SJSA1 (cell line): ENCODE data around the gene UNC13C. TPM values are rescaled to one million over a fixed set of nuclear protein-coding genes. Genes with fewer than 3 reads are reported as not detected.

ENCODE experiments used
- DNase-seq, 2 experiments: peaks; one replicate each; pipeline ENCODE4 v3.0.0-alpha.2; 2015 to 2020; ENCODE audit warnings: low spot score in 2 of 2, low read depth in 1 of 2
- H3K27ac ChIP-seq: fragments of 250-450 bp; sonication (Bioruptor Pico); 2 replicates; pipeline ENCODE4 v1.5.1; 2020; ENCODE audit warnings: mild to moderate bottlenecking, moderate library complexity
- H3K27me3 ChIP-seq: fragments of 250-450 bp; sonication (Bioruptor Pico); replicated peaks from 2 replicates; pipeline ENCODE4 v1.5.1; 2020; ENCODE audit warnings: mild to moderate bottlenecking, moderate library complexity
- H3K36me3 ChIP-seq: fragments of 250-450 bp; sonication (Bioruptor Pico); 2 replicates; pipeline ENCODE4 v1.5.1; 2020; ENCODE audit warnings: mild to moderate bottlenecking
- H3K4me1 ChIP-seq: fragments of 250-450 bp; sonication (Bioruptor Pico); replicated peaks from 2 replicates; pipeline ENCODE4 v1.6.1; 2021; ENCODE audit warnings: mild to moderate bottlenecking
- H3K4me3 ChIP-seq: fragments of 250-450 bp; sonication (Bioruptor Pico); 2 replicates; pipeline ENCODE4 v1.5.1; 2020; ENCODE audit warnings: mild to moderate bottlenecking
- H3K9me3 ChIP-seq: fragments of 250-450 bp; sonication (Bioruptor Pico); replicated peaks from 2 replicates; pipeline ENCODE4 v1.5.1; 2020; ENCODE audit warnings: mild to moderate bottlenecking
- total RNA-seq: library from RNA; depleted of rRNA; stranded (reverse); fragments of >200 nt; shearing (Covaris generic); gene quantifications from 2 replicates; pipeline ENCODE4 v1.2.3, GENCODE V29; 2014

UNC13C gene
- total RNA-seq, 1 experiment from 2014 or later: not detected

- H3K36me3 ChIP-seq: no peaks in the 10 kb centered on the region
- H3K27ac ChIP-seq: no peak overlapping the region
- H3K4me3 ChIP-seq: no peak overlapping the region
- no peak for DNase-seq
- no peaks in the 10 kb centered on the region; the same call in 1 of the 2 replicates for H3K27me3 ChIP-seq
- H3K4me1 ChIP-seq: no peaks in the 10 kb centered on the region
- H3K9me3 ChIP-seq: no peaks in the 10 kb centered on the region; the same call in 1 of the 2 replicates
Observed at GRCh38 chr15:54099010-54099409, 120.8 kb downstream of the UNC13C start.

GRCh38 chr15:54101664-54102270 is 123.5 kb downstream of the UNC13C start:
- H3K4me3 ChIP-seq: no peak overlapping the region
- H3K27me3 ChIP-seq: no peaks in the 10 kb centered on the region; the same call in 1 of the 2 replicates
- H3K9me3 ChIP-seq: no peaks in the 10 kb centered on the region
- H3K36me3 ChIP-seq: no peaks in the 10 kb centered on the region
- H3K4me1 ChIP-seq: no peaks in the 10 kb centered on the region
- no peak overlapping the region for H3K27ac ChIP-seq
- no peak for DNase-seq

- Histone ChIP-seq H3K9me3 (no peaks in the 10 kb centered on the region), H3K4me1 (no peaks in the 10 kb centered on the region), H3K27me3 (no peaks in the 10 kb centered on the region), H3K27ac (no peak overlapping the region), H3K36me3 (no peaks in the 10 kb centered on the region), H3K4me3 (no peak overlapping the region)
- no peak for DNase-seq
Observed at GRCh38 chr15:54102704-54103103, 124.5 kb downstream of the UNC13C start.

- Histone ChIP-seq H3K27me3 (no peaks in the 10 kb centered on the region), H3K4me1 (no peaks in the 10 kb centered on the region), H3K36me3 (no peaks in the 10 kb centered on the region), H3K9me3 (0 out of 2 replicates have a peak, but pooled peaks cover 7% of the 10 kb centered on the region), H3K27ac (no peak overlapping the region), H3K4me3 (no peak overlapping the region)
- no peak for DNase-seq
Observed at GRCh38 chr15:54109014-54109413, 130.8 kb downstream of the UNC13C start.

- no peak for DNase-seq
- Histone ChIP-seq H3K27ac (no peak overlapping the region), H3K36me3 (no peaks in the 10 kb centered on the region), H3K4me3 (no peak overlapping the region), H3K27me3 (no peaks in the 10 kb centered on the region), H3K4me1 (no peaks in the 10 kb centered on the region), H3K9me3 (peaks cover 3% of the 10 kb centered on the region; the same call in 1 of the 2 replicates)
Observed at GRCh38 chr15:54119051-54119450, 140.8 kb downstream of the UNC13C start.

- Histone ChIP-seq H3K36me3 (no peaks in the 10 kb centered on the region), H3K27ac (no peak overlapping the region), H3K9me3 (peaks cover 3% of the 10 kb centered on the region; the same call in 1 of the 2 replicates), H3K27me3 (no peaks in the 10 kb centered on the region), H3K4me1 (no peaks in the 10 kb centered on the region), H3K4me3 (no peak overlapping the region)
- DNase-seq: no peak
Observed at GRCh38 chr15:54120949-54121463, 142.8 kb downstream of the UNC13C start.

- peaks cover 2% of the 10 kb centered on the region; the same call in 1 of the 2 replicates for H3K9me3 ChIP-seq
- DNase-seq: no peak
- no peak overlapping the region for H3K27ac ChIP-seq
- H3K36me3 ChIP-seq: no peaks in the 10 kb centered on the region
- H3K4me1 ChIP-seq: no peaks in the 10 kb centered on the region
- H3K27me3 ChIP-seq: no peaks in the 10 kb centered on the region
- no peak overlapping the region for H3K4me3 ChIP-seq
Observed at GRCh38 chr15:54127574-54127973, 149.3 kb downstream of the UNC13C start.

- Histone ChIP-seq H3K4me1 (no peaks in the 10 kb centered on the region), H3K4me3 (no peak overlapping the region), H3K27me3 (no peaks in the 10 kb centered on the region), H3K9me3 (peaks cover 2% of the 10 kb centered on the region; the same call in 1 of the 2 replicates), H3K36me3 (no peaks in the 10 kb centered on the region), H3K27ac (no peak overlapping the region)
- no peak for DNase-seq
Observed at GRCh38 chr15:54131410-54131809, 153.2 kb downstream of the UNC13C start.

GRCh38 chr15:54149115-54149531 is 170.9 kb downstream of the UNC13C start:
- H3K36me3 ChIP-seq: no peaks in the 10 kb centered on the region
- peaks cover 3% of the 10 kb centered on the region; the same call in 1 of the 2 replicates for H3K9me3 ChIP-seq
- no peak for DNase-seq
- H3K27ac ChIP-seq: no peak overlapping the region
- no peaks in the 10 kb centered on the region for H3K27me3 ChIP-seq
- H3K4me3 ChIP-seq: no peak overlapping the region
- H3K4me1 ChIP-seq: no peaks in the 10 kb centered on the region

GRCh38 chr15:54150255-54150654 is 172.0 kb downstream of the UNC13C start:
- Histone ChIP-seq H3K36me3 (no peaks in the 10 kb centered on the region), H3K27ac (no peak overlapping the region), H3K4me3 (no peak overlapping the region), H3K27me3 (no peaks in the 10 kb centered on the region), H3K4me1 (no peaks in the 10 kb centered on the region), H3K9me3 (peaks cover 3% of the 10 kb centered on the region; the same call in 1 of the 2 replicates)
- DNase-seq: no peak

GRCh38 chr15:54159012-54159411 is 180.8 kb downstream of the UNC13C start:
- DNase-seq: no peak
- Histone ChIP-seq H3K4me1 (no peaks in the 10 kb centered on the region), H3K36me3 (no peaks in the 10 kb centered on the region), H3K9me3 (no peaks in the 10 kb centered on the region; the same call in 1 of the 2 replicates), H3K27ac (no peak overlapping the region), H3K27me3 (no peaks in the 10 kb centered on the region), H3K4me3 (no peak overlapping the region)

- no peaks in the 10 kb centered on the region for H3K27me3 ChIP-seq
- H3K4me3 ChIP-seq: no peak overlapping the region
- no peak overlapping the region for H3K27ac ChIP-seq
- H3K9me3 ChIP-seq: no peaks in the 10 kb centered on the region
- no peaks in the 10 kb centered on the region for H3K4me1 ChIP-seq
- no peak for DNase-seq
- H3K36me3 ChIP-seq: no peaks in the 10 kb centered on the region
Observed at GRCh38 chr15:54187325-54187724, 209.1 kb downstream of the UNC13C start.

- Histone ChIP-seq H3K27ac (no peak overlapping the region), H3K9me3 (peaks cover 4% of the 10 kb centered on the region; the same call in 1 of the 2 replicates), H3K4me3 (no peak overlapping the region)
Observed at GRCh38 chr15:54197995-54198394, 219.8 kb downstream of the UNC13C start.

GRCh38 chr15:54206586-54207321 is 228.5 kb downstream of the UNC13C start:
- H3K4me3 ChIP-seq: no peak overlapping the region
- no peaks in the 10 kb centered on the region for H3K36me3 ChIP-seq
- no peaks in the 10 kb centered on the region for H3K4me1 ChIP-seq
- H3K27ac ChIP-seq: no peak overlapping the region
- no peaks in the 10 kb centered on the region for H3K27me3 ChIP-seq
- H3K9me3 ChIP-seq: peaks cover 8% of the 10 kb centered on the region; the same call in 1 of the 2 replicates
- no peak for DNase-seq

More at GRCh38 chr15:54197995-54198394, 219.8 kb downstream of the UNC13C start:
- H3K4me1 ChIP-seq: no peaks in the 10 kb centered on the region
- no peak for DNase-seq
- H3K36me3 ChIP-seq: no peaks in the 10 kb centered on the region
- no peaks in the 10 kb centered on the region for H3K27me3 ChIP-seq
